H4 (cell line): Measurements from ENCODE around the gene DCLK1. TPM values are rescaled to one million over a fixed set of nuclear protein-coding genes. Genes with fewer than 3 reads are reported as not detected.

Experiments used
- DNase-seq: peaks from one replicate; pipeline ENCODE4 v3.0.0-alpha.2; 2015; ENCODE audit warnings: low spot score
- total RNA-seq: library from RNA; depleted of rRNA; stranded (reverse); fragments of >200 nt; shearing (Covaris generic); gene quantifications from 2 replicates; pipeline ENCODE4 v1.2.3, GENCODE V29; 2014; rRNA removed

The DCLK1 gene
- total RNA-seq, result 0.97 and 2.9 TPM in 2 replicates

GRCh38 chr13:36131222-36131930 lies at the start of gene DCLK1:
DCLK1 (minus strand) TSS chr13:36131382.
- peak; percentile 9 for DNase-seq

DNA sequence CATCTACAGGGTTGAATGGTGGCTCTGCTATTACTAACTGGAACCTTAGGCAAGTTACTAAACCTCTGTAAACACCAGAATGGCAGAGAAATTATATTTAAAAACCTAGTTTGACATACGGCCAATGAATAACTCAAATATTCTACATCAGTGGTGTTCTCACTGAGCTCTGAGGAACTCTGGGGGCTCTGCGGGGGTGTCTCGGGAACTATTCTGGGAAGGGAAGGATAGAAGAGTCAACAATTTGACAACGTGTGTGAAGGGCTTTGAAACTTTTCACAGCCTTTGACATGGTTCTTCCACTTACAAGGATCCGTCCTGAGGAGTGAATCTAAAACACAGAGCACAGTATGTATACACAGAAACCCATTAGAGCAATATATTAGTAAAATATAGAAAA lies 44.4 kb upstream of the DCLK1 start:
- DNase-seq, result no peak

- no peak for DNase-seq
Observed at GRCh38 chr13:36174923-36175322, 43.7 kb upstream of the DCLK1 start.

DNA sequence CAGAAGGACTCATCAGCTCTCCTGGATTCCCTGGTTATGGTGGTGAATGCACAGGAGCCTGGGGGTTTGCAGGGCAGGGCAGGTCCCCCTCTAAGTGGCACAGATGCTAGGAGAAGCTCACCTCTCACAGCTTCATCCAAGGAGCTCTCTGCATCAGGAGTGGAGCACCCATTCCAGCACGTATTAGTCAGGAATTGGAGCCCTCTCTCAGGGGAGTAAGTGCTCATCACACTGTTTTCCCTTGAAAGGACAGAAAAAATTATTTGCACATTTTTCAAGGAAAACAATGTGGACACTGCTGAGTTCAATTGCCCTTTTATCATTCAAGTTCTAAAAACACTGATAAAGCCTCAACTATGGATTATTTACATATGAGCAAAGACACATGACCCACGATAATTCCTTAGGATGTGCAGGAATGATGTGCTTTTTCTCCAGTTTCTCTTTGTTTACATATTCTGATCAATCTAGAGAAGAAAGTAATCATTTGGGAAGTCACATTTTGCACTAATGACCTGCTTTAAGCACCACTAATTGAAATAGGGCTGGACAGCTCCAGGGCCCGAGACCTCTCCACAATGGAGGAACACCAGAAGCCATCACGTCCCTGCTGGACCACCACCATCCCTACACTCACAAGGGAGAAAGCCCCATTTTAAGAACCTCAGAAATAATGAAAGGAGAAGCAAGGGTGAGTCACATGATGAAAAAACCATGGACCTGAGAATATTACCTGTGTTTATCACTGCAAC lies 42.6 kb upstream of the DCLK1 start:
- DNase-seq, result no peak

GRCh38 chr13:36166046-36166445 lies 34.9 kb upstream of the DCLK1 start:
- DNase-seq, result no peak

GRCh38 chr13:36163809-36164308 lies 32.7 kb upstream of the DCLK1 start:
- DNase-seq, result peak; percentile 92

GRCh38 chr13:36163286-36163685 lies 32.1 kb upstream of the DCLK1 start:
- DNase-seq, result no peak

DNA sequence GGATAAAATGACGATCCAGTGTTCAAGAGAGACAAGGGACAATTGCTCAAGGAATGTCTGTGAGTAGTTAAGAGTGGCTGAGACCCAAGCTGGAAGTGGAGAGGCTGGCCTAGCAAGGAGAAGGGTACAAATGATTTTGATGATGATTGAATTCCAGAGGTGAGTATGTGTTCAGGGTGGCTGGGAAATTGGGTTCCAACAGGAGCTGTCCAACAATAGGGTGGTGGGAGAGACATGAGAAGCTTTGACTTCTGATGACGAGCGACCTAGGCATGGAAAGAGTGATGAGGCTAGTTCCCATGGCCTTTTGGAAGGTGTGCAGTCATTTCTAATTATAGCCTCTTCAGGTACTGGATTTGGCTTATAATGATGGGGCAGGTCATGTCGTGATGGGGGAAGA lies 29.1 kb upstream of the DCLK1 start:
- DNase-seq, result no peak

DNA sequence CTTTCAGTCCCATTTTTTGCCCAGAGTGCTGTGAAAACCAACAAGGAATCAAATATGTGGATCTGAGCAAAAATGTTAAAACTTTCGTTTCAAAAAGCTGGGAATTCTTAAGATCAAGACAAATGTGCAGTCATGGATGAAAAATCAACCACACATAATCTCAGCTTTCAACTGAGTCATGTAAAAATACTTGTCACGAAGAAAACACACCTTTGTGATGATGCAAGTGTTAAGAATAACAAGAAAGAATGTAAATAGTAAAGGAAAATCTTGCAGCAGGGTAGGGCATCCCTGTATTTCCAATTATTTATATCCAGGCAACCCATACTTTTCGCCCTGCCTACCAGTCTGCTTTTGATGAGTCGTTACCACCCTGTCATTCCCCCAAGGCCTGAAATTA lies 27.4 kb upstream of the DCLK1 start:
- peak; percentile 8 for DNase-seq

DNA sequence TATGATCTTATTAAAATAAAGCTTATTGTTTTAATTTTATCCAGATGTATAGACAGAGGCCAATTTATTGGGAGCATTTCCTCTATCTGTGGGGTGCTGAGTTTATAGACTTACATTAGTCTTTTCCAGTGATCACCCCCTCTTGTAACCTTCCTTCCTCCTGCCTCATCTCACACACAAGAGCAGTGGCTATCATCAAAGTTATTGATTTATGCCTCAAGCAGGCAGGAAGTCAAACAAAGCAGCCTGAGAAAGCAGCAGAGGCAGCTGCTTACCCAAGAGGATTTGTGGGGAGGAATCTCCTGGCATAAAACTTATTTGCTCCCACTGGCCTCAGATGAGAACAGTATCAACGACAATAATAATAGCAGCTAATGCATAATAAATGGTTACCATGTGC lies 26.3 kb upstream of the DCLK1 start:
- DNase-seq, result no peak

GRCh38 chr13:36154567-36155291 lies 23.5 kb upstream of the DCLK1 start:
- no peak for DNase-seq

DNA sequence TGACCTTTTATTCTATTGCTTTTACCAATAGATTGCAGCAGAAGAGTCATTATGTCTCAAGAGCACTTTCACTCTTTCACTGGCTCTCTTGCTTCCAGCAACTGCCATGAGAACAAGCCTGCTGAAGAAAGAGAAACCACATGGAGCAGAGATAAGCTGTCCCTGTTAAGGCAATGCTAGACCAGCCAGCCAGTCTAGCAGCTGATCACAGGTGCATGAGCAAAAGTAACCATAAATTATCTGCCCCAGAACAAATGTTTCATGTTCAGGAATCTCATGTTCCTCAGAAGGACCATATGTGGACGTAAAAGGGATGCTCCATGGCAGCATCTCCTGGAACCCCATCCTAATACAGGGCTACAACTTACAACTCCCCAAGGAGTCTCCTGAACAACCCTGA lies 20.4 kb upstream of the DCLK1 start:
- no peak for DNase-seq

- no peak for DNase-seq
Observed at GRCh38 chr13:36148446-36148845, 17.3 kb upstream of the DCLK1 start.

DNA sequence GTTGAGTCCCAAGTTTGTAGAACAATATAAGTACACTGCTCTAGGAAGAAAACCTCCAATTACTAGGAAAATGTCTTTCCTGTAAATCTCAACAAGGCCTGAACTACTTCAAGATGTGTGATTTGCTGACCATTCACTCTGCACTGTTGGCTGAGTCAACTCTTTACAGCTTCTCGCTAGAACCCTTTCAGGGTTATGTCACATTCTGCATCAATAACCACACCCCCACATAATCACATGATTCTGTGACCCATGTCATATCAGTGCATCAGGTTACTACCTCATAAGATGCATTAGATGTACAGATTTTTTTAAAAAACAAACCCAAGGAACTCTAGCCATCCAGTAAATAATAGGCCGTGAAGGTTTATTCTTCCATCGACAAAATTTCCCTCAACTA lies 16.1 kb upstream of the DCLK1 start:
- no peak for DNase-seq

- DNase-seq, result no peak
Observed at GRCh38 chr13:36146511-36147269, 15.5 kb upstream of the DCLK1 start.

GRCh38 chr13:36143738-36144137 lies 12.6 kb upstream of the DCLK1 start:
- no peak for DNase-seq

DNA sequence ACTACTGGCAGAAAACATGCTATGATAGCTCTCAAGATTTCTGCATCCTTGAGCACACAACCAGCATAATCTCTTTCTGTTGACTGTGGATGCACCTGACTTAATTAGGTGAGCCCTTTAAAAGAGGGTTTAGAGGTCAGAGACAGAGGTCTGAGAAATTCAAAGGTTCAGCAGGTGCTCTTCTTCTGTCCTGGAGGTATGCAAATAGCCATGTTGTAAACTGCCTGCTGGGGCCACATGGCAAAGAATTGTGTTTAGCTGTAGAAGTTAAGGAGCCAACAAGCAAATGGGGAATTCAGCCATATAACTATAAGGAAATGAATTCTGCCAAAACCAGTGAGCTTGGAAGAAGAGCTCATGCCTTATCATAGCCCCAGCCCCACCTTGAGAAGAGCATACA lies 11.6 kb upstream of the DCLK1 start:
- DNase-seq, result no peak

- no peak for DNase-seq
Observed at GRCh38 chr13:36135876-36136275, 4.7 kb upstream of the DCLK1 start.

- DNase-seq, result no peak
Observed at GRCh38 chr13:36134632-36135031, 3.5 kb upstream of the DCLK1 start.

DNA sequence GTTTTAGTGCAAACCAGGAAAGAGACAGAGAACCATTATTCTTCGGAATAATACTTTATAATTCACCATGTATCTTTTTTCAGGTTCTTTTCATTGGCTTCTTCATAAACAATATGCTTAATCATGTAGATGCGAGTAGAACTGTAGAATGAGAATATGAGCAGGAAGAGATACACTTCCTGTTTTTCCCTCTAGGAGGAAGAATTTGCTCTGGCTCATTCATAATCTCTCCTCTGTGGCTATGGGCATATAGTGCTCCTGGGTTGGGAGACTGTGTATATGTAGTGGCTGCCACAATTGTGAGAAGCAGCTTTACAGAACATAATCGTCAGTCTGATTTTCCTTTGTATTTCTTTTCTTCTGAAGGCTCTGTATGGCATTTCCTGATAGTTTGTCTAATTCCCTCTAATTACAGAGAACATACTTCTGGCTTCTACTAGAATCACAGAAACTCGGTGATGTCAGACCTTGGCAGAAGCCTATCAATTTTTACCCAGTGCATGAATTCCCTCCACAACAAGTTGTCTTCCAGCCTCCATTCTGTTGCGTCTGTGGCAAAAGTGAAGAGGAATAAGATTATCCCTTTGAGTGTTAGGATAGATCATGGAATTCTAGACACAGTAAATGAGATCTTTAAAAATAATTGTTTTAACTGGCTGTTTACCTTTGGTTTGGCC lies 2.9 kb upstream of the DCLK1 start:
- DNase-seq, result no peak

GRCh38 chr13:36132376-36132775 lies 1.2 kb upstream of the DCLK1 start:
- DNase-seq, result no peak
